PC-9 (cell line): Measurements from ENCODE around the gene TGM2.

Experiments
- CTCF ChIP-seq: fragments of 200-600 bp; sonication (generic); conservative IDR thresholded peaks from 2 replicates; pipeline ENCODE4 v1.6.1; 2017; ENCODE audit warnings: mixed run types, antibody characterized with exemption, mild to moderate bottlenecking, moderate library complexity
- EZH2 ChIP-seq: fragments of 200-600 bp; sonication (generic); IDR thresholded peaks from 2 replicates; pipeline ENCODE4 v1.8.0; 2017; ENCODE audit warnings: antibody characterized with exemption, low read depth

GRCh38 chr20:38207621-38208020 lies 42.6 kb upstream of the TGM2 start:
- TF ChIP-seq CTCF = no peak
- TF ChIP-seq EZH2 = no peak
